H1 (cell line): ENCODE measurements around the gene CPED1. TPM values are rescaled to one million over a fixed set of nuclear protein-coding genes. Genes with fewer than 3 reads are reported as not detected.

Experiments
- ASH2L ChIP-seq: fragments of 200-600, 300-600 bp; sonication (generic); IDR thresholded peaks from one replicate; pipeline ENCODE4 v1.7.1; 2017; ENCODE audit warnings: low read length
- CHD1 ChIP-seq: IDR thresholded peaks from 2 replicates; pipeline ENCODE4 v1.6.1; 2012; ENCODE audit warnings: low read depth, low read length, improper control_type of control experiment
- CHD2 ChIP-seq: IDR thresholded peaks from 2 replicates; pipeline ENCODE4 v1.6.1; 2012; ENCODE audit warnings: low read length, improper control_type of control experiment
- EP300 ChIP-seq, 2 experiments: IDR thresholded peaks; 1 replicate in 1 of 2; 2 replicates in 1 of 2; pipeline ENCODE4 v1.6.1; 2011 to 2012; ENCODE audit warnings: low read depth in 2 of 2, low read length in 2 of 2, mild to moderate bottlenecking in 2 of 2, borderline replicate concordance in 1 of 2, inconsistent platforms in 1 of 2, moderate library complexity in 1 of 2
- RNF2 ChIP-seq: fragments of 200-900, 300-1000 bp; sonication (generic); IDR thresholded peaks from 2 replicates; pipeline ENCODE4 v1.7.1; 2016; ENCODE audit warnings: borderline replicate concordance, low read depth, mild to moderate bottlenecking, antibody characterized with exemption, low read length; ENCODE audit not compliant: poor library complexity, severe bottlenecking; ENCODE audit errors: missing control alignments
- RXRA ChIP-seq: IDR thresholded peaks from 2 replicates; pipeline ENCODE4 v1.6.1; 2011; ENCODE audit warnings: low read depth, mild to moderate bottlenecking, low read length, moderate library complexity; ENCODE audit not compliant: insufficient read depth
- SIRT6 ChIP-seq: IDR thresholded peaks from one replicate; pipeline ENCODE4 v1.7.1; 2012; ENCODE audit warnings: low read length, inconsistent platforms
- SP2 ChIP-seq: IDR thresholded peaks from 2 replicates; pipeline ENCODE4 v1.6.1; 2012; ENCODE audit warnings: mild to moderate bottlenecking, low read length, inconsistent platforms
- TCF12 ChIP-seq: IDR thresholded peaks from 2 replicates; pipeline ENCODE4 v1.6.1; 2011; ENCODE audit warnings: low read depth, mild to moderate bottlenecking, low read length
- polyA plus RNA-seq, 7 experiments: library from polyadenylated mRNA; depleted of rRNA in 3 of 7; stranded (reverse) in 5 of 7; unstranded in 2 of 7; fragments of >200 nt in 5 of 7; fragments of 200-250 nt in 2 of 7; gene quantifications; 1 replicate in 5 of 7; 2 replicates in 1 of 7; 4 replicates in 1 of 7; pipeline versions ENCODE4 v1.2.1 to v1.2.3, GENCODE V29; 2011 to 2013; ENCODE audit warnings: missing spikeins in 2 of 7, mixed read lengths in 2 of 7
- total RNA-seq: library from RNA; stranded (reverse); fragmentation: NEBNext Ultra II Directional; extraction: Animal tissue kit (Norgen Biotek cat#: 25700); gene quantifications from 2 replicates; pipeline ENCODE4 v1.2.1, GENCODE V29; 2021
- TF ChIP-seq, protein P1 (sequence below): fragments of 300-600 bp; sonication (generic); IDR thresholded peaks from 2 replicates; pipeline ENCODE4 v1.7.1; 2012; ENCODE audit warnings: low read length, moderate library complexity, mild to moderate bottlenecking, inconsistent platforms; ENCODE audit not compliant: insufficient replicate concordance

CPED1 gene
- total and polyA plus RNA-seq, 2 of the 8 experiments (the other 6 are each of a cell fraction or from before 2014, with no cell fraction given): 0.08 to 0.39 TPM

DNA sequence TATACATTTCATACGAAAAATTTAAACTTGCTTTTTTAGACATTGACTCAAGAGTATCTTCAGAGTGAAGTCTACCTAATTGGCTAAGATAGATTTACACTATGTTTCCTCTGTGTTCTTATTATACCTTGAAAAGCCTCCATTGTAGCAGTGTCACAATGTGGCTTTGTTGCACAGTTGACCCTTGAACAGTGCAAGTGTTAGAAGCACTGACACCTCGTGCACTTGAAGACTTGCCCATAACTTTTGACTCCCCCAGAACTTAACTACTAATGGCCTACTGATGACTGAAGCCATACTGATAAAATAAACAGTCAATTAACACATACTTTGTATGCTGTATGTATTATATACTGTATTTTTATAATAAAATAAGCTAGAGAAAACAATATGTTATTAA is 84.3 kb downstream of the CPED1 start (continued):
- TF ChIP-seq, protein P1, sequence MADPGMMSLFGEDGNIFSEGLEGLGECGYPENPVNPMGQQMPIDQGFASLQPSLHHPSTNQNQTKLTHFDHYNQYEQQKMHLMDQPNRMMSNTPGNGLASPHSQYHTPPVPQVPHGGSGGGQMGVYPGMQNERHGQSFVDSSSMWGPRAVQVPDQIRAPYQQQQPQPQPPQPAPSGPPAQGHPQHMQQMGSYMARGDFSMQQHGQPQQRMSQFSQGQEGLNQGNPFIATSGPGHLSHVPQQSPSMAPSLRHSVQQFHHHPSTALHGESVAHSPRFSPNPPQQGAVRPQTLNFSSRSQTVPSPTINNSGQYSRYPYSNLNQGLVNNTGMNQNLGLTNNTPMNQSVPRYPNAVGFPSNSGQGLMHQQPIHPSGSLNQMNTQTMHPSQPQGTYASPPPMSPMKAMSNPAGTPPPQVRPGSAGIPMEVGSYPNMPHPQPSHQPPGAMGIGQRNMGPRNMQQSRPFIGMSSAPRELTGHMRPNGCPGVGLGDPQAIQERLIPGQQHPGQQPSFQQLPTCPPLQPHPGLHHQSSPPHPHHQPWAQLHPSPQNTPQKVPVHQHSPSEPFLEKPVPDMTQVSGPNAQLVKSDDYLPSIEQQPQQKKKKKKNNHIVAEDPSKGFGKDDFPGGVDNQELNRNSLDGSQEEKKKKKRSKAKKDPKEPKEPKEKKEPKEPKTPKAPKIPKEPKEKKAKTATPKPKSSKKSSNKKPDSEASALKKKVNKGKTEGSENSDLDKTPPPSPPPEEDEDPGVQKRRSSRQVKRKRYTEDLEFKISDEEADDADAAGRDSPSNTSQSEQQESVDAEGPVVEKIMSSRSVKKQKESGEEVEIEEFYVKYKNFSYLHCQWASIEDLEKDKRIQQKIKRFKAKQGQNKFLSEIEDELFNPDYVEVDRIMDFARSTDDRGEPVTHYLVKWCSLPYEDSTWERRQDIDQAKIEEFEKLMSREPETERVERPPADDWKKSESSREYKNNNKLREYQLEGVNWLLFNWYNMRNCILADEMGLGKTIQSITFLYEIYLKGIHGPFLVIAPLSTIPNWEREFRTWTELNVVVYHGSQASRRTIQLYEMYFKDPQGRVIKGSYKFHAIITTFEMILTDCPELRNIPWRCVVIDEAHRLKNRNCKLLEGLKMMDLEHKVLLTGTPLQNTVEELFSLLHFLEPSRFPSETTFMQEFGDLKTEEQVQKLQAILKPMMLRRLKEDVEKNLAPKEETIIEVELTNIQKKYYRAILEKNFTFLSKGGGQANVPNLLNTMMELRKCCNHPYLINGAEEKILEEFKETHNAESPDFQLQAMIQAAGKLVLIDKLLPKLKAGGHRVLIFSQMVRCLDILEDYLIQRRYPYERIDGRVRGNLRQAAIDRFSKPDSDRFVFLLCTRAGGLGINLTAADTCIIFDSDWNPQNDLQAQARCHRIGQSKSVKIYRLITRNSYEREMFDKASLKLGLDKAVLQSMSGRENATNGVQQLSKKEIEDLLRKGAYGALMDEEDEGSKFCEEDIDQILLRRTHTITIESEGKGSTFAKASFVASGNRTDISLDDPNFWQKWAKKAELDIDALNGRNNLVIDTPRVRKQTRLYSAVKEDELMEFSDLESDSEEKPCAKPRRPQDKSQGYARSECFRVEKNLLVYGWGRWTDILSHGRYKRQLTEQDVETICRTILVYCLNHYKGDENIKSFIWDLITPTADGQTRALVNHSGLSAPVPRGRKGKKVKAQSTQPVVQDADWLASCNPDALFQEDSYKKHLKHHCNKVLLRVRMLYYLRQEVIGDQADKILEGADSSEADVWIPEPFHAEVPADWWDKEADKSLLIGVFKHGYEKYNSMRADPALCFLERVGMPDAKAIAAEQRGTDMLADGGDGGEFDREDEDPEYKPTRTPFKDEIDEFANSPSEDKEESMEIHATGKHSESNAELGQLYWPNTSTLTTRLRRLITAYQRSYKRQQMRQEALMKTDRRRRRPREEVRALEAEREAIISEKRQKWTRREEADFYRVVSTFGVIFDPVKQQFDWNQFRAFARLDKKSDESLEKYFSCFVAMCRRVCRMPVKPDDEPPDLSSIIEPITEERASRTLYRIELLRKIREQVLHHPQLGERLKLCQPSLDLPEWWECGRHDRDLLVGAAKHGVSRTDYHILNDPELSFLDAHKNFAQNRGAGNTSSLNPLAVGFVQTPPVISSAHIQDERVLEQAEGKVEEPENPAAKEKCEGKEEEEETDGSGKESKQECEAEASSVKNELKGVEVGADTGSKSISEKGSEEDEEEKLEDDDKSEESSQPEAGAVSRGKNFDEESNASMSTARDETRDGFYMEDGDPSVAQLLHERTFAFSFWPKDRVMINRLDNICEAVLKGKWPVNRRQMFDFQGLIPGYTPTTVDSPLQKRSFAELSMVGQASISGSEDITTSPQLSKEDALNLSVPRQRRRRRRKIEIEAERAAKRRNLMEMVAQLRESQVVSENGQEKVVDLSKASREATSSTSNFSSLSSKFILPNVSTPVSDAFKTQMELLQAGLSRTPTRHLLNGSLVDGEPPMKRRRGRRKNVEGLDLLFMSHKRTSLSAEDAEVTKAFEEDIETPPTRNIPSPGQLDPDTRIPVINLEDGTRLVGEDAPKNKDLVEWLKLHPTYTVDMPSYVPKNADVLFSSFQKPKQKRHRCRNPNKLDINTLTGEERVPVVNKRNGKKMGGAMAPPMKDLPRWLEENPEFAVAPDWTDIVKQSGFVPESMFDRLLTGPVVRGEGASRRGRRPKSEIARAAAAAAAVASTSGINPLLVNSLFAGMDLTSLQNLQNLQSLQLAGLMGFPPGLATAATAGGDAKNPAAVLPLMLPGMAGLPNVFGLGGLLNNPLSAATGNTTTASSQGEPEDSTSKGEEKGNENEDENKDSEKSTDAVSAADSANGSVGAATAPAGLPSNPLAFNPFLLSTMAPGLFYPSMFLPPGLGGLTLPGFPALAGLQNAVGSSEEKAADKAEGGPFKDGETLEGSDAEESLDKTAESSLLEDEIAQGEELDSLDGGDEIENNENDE: no peak
- TF ChIP-seq CHD1: no peak
- no peak for TF ChIP-seq SIRT6
- TF ChIP-seq SP2: no peak
- TF ChIP-seq TCF12: no peak
- no peak for TF ChIP-seq RNF2
- TF ChIP-seq ASH2L: no peak
- no peak for TF ChIP-seq CHD2
- no peak for TF ChIP-seq RXRA
- TF ChIP-seq EP300 (IDR thresholded peaks at IDR 0.05; ENCODE audit: borderline replicate concordance in 1 of 2, low read depth in 2 of 2, low read length in 2 of 2): no peak
